SJSA1 (cell line): ENCODE results near the gene TUBG2. TPM values are rescaled to one million over a fixed set of nuclear protein-coding genes. Genes with fewer than 3 reads are reported as not detected.

ENCODE experiments used
- DNase-seq, 2 experiments: peaks; one replicate each; pipeline ENCODE4 v3.0.0-alpha.2; 2015 to 2020; ENCODE audit warnings: low spot score in 2 of 2, low read depth in 1 of 2
- H3K27ac ChIP-seq: fragments of 250-450 bp; sonication (Bioruptor Pico); 2 replicates; pipeline ENCODE4 v1.5.1; 2020; ENCODE audit warnings: mild to moderate bottlenecking, moderate library complexity
- H3K27me3 ChIP-seq: fragments of 250-450 bp; sonication (Bioruptor Pico); replicated peaks from 2 replicates; pipeline ENCODE4 v1.5.1; 2020; ENCODE audit warnings: mild to moderate bottlenecking, moderate library complexity
- H3K36me3 ChIP-seq: fragments of 250-450 bp; sonication (Bioruptor Pico); 2 replicates; pipeline ENCODE4 v1.5.1; 2020; ENCODE audit warnings: mild to moderate bottlenecking
- H3K4me1 ChIP-seq: fragments of 250-450 bp; sonication (Bioruptor Pico); replicated peaks from 2 replicates; pipeline ENCODE4 v1.6.1; 2021; ENCODE audit warnings: mild to moderate bottlenecking
- H3K4me3 ChIP-seq: fragments of 250-450 bp; sonication (Bioruptor Pico); 2 replicates; pipeline ENCODE4 v1.5.1; 2020; ENCODE audit warnings: mild to moderate bottlenecking
- H3K9me3 ChIP-seq: fragments of 250-450 bp; sonication (Bioruptor Pico); replicated peaks from 2 replicates; pipeline ENCODE4 v1.5.1; 2020; ENCODE audit warnings: mild to moderate bottlenecking
- total RNA-seq: library from RNA; depleted of rRNA; stranded (reverse); fragments of >200 nt; shearing (Covaris generic); gene quantifications from 2 replicates; pipeline ENCODE4 v1.2.3, GENCODE V29; 2014

TUBG2 gene
- total RNA-seq, 1 experiment from 2014 or later: 0.92 TPM

DNA sequence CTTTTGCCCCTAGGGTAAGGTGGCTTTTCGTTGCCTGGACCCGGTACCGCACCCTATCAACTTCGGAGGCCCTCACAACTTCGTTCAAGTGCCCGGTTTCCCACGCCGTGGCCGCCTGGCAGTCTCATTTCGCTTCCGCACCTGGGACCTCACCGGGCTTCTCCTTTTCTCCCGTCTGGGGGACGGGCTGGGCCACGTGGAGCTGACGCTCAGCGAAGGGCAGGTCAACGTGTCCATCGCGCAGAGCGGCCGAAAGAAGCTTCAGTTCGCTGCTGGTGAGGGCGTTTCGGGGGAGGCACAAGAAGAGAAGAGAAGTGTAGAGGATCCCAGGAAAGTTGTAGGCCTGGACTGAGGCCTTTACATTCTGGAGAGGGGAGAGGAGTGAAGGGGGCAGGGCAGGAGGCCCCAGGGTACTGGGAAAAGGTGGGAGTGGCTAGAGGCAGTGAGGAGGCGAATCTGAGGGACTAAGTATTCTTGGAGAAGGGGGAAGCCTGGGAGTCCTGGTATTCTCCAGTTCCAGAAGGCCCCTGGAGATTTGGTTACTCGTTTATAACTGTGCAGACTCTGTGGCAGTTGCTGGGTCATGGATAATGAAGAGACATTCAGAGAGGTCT lies 28.7 kb downstream of the TUBG2 start:
- Histone ChIP-seq H3K4me3 (no peak overlapping the region), H3K36me3 (no peaks in the 10 kb centered on the region), H3K27ac (no peak overlapping the region), H3K27me3 (no peaks in the 10 kb centered on the region), H3K4me1 (no peaks in the 10 kb centered on the region; the same call in none of the 2 replicates), H3K9me3 (no peaks in the 10 kb centered on the region)
- no peak for DNase-seq

- Histone ChIP-seq H3K27me3 (no peaks in the 10 kb centered on the region), H3K36me3 (no peaks in the 10 kb centered on the region)
Measured at GRCh38 chr17:42690596-42690995, 31.5 kb downstream of the TUBG2 start.

DNA sequence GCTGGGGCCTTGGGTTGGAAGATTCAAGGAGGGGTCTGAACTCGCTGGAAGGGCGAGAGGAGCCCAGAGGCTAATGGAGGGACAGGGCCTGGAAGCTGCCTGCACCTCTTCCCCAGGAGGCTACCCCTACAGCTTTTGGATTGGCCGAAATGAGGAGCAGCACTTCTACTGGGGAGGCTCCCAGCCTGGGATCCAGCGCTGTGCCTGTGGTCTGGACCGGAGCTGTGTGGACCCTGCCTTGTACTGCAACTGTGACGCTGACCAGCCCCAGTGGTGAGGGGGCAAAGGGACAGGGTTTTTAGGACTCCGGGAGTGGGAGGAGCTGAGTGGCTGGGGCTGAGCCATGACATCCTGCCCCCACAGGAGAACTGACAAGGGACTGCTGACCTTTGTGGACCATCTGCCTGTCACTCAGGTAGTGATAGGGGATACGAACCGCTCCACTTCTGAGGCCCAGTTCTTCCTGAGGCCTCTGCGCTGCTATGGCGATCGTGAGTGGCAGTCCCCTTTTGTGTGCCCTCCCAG lies 32.0 kb downstream of the TUBG2 start:
- H3K4me1 ChIP-seq: no peaks in the 10 kb centered on the region
- no peaks in the 10 kb centered on the region for H3K27me3 ChIP-seq
- H3K36me3 ChIP-seq: no peaks in the 10 kb centered on the region
- no peaks in the 10 kb centered on the region for H3K9me3 ChIP-seq
- DNase-seq: no peak
- no peak overlapping the region for H3K27ac ChIP-seq
- no peak overlapping the region for H3K4me3 ChIP-seq

More at GRCh38 chr17:42690596-42690995, 31.5 kb downstream of the TUBG2 start:
- no peak for DNase-seq
- Histone ChIP-seq H3K4me1 (no peaks in the 10 kb centered on the region), H3K9me3 (no peaks in the 10 kb centered on the region), H3K27ac (no peak overlapping the region), H3K4me3 (no peak overlapping the region)

- H3K27me3 ChIP-seq: no peaks in the 10 kb centered on the region
Measured at GRCh38 chr17:42692489-42692888, 33.4 kb downstream of the TUBG2 start.

GRCh38 chr17:42694524-42694923 lies 35.4 kb downstream of the TUBG2 start:
- Histone ChIP-seq H3K4me3 (no peak overlapping the region), H3K4me1 (no peaks in the 10 kb centered on the region), H3K27me3 (no peaks in the 10 kb centered on the region), H3K9me3 (no peaks in the 10 kb centered on the region), H3K27ac (no peak overlapping the region), H3K36me3 (no peaks in the 10 kb centered on the region)
- DNase-seq: no peak

More at GRCh38 chr17:42692489-42692888, 33.4 kb downstream of the TUBG2 start:
- Histone ChIP-seq H3K4me3 (no peak overlapping the region), H3K27ac (no peak overlapping the region), H3K36me3 (no peaks in the 10 kb centered on the region), H3K9me3 (no peaks in the 10 kb centered on the region), H3K4me1 (no peaks in the 10 kb centered on the region)
- no peak for DNase-seq

DNA sequence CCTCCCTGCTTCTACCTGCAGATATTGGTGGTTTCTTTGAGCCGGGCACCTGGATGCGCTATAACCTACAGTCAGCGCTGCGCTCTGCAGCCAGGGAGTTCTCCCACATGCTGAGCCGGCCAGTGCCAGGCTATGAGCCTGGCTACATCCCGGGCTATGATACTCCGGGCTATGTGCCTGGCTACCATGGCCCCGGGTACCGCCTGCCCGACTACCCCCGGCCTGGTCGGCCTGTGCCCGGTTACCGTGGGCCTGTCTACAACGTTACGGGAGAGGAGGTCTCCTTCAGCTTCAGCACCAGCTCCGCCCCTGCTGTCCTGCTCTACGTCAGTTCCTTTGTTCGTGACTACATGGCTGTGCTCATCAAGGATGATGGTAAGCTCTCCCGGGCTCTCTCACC lies 36.4 kb downstream of the TUBG2 start:
- no peak for DNase-seq
- Histone ChIP-seq H3K27me3 (no peaks in the 10 kb centered on the region), H3K9me3 (no peaks in the 10 kb centered on the region), H3K27ac (no peak overlapping the region), H3K4me1 (no peaks in the 10 kb centered on the region), H3K36me3 (no peaks in the 10 kb centered on the region), H3K4me3 (no peak overlapping the region)

GRCh38 chr17:42697108-42697811 lies 38.2 kb downstream of the TUBG2 start:
- no peak overlapping the region for H3K4me3 ChIP-seq
- DNase-seq: no peak
- H3K4me1 ChIP-seq: no peaks in the 10 kb centered on the region
- no peaks in the 10 kb centered on the region for H3K36me3 ChIP-seq
- no peaks in the 10 kb centered on the region for H3K27me3 ChIP-seq
- no peaks in the 10 kb centered on the region for H3K9me3 ChIP-seq
- no peak overlapping the region for H3K27ac ChIP-seq

DNA sequence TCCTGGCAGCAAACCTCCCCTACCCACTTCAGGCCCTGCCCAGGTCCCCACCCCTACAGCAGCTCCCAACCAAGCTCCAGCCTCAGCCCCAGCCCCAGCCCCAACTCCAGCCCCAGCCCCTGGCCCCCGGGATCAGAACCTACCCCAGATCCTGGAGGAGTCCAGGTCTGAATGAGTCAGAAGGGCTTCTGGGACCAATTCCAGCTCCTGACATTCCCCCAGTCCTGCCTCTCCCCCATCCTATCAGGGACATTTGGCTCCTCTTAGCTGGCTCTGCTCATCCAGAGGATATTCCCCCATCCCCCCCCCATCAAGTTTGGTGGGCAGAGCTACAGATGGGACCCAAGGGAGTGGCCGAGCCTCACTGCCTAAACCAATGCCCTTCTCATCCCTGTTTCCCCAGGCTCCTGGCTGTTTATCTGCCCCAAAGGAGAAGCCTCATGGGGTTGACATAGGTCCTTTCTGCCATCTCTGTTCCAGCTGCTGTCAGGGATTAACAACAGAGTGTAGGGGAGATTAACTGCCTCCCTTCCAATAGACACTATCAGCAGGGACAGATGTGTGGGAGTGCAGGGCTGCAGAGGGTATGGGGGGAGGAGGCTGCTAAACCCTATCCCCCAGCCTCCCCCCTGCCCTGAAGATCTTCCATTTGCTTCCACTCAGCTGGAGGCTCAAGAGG lies 39.8 kb downstream of the TUBG2 start:
- DNase-seq: no peak
- Histone ChIP-seq H3K36me3 (peaks cover 7% of the 10 kb centered on the region), H3K27ac (no peak overlapping the region), H3K4me1 (no peaks in the 10 kb centered on the region), H3K4me3 (no peak overlapping the region), H3K27me3 (no peaks in the 10 kb centered on the region), H3K9me3 (no peaks in the 10 kb centered on the region)

DNA sequence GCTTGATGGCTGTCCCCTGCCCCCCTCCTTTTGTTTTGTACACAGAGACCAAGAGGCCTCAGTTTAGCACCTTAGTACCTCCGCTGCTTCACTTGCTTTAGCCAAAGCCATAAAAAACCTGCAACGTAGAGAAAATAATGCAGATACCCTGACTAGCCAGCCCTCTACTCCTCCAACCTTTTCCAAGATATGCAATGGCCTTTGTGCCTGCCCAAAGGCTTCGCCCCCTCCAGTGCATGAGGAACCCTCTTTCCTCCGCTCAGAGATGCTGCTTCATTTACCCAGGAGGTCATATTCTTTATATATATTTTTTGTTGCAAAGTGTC lies 40.3 kb downstream of the TUBG2 start:
- DNase-seq: no peak
- Histone ChIP-seq H3K9me3 (no peaks in the 10 kb centered on the region), H3K4me3 (no peak overlapping the region), H3K27me3 (no peaks in the 10 kb centered on the region), H3K4me1 (no peaks in the 10 kb centered on the region), H3K27ac (no peak overlapping the region), H3K36me3 (peaks cover 8% of the 10 kb centered on the region)

GRCh38 chr17:42700586-42701289 lies 41.7 kb downstream of the TUBG2 start:
- no peaks in the 10 kb centered on the region for H3K27me3 ChIP-seq
- peaks cover 17% of the 10 kb centered on the region for H3K36me3 ChIP-seq
- no peak overlapping the region for H3K27ac ChIP-seq
- H3K4me1 ChIP-seq: no peaks in the 10 kb centered on the region
- H3K4me3 ChIP-seq: no peak overlapping the region
- no peaks in the 10 kb centered on the region for H3K9me3 ChIP-seq
- no peak for DNase-seq

DNA sequence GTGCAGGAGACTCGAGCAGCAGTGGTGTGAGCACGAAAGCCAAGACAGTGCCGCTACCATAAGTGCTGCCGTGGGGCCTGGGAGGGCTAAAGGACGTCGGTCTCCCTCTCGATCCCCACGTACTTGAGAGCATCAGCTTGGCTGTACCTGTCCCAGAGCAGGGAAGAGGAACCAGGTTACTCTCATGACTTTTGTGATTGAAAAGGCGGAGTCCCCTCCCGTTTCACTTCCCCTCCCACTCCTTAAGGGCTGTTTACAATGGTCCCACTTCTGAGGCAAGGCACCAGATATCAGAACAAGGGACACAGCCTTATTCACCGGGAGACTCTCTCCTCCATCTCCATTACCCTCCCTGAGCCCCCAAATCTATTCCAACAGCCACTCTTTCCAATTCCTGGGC lies 43.4 kb downstream of the TUBG2 start:
- Histone ChIP-seq H3K27ac (no peak overlapping the region), H3K36me3 (peaks cover 22% of the 10 kb centered on the region), H3K27me3 (no peaks in the 10 kb centered on the region), H3K9me3 (no peaks in the 10 kb centered on the region), H3K4me1 (no peaks in the 10 kb centered on the region), H3K4me3 (no peak overlapping the region)
- DNase-seq: no peak

GRCh38 chr17:42704490-42704836 lies 45.4 kb downstream of the TUBG2 start:
- Histone ChIP-seq H3K36me3 (peaks cover 30% of the 10 kb centered on the region), H3K27ac (no peak overlapping the region), H3K4me1 (no peaks in the 10 kb centered on the region), H3K4me3 (no peak overlapping the region), H3K27me3 (no peaks in the 10 kb centered on the region), H3K9me3 (no peaks in the 10 kb centered on the region)
- no peak for DNase-seq

DNA sequence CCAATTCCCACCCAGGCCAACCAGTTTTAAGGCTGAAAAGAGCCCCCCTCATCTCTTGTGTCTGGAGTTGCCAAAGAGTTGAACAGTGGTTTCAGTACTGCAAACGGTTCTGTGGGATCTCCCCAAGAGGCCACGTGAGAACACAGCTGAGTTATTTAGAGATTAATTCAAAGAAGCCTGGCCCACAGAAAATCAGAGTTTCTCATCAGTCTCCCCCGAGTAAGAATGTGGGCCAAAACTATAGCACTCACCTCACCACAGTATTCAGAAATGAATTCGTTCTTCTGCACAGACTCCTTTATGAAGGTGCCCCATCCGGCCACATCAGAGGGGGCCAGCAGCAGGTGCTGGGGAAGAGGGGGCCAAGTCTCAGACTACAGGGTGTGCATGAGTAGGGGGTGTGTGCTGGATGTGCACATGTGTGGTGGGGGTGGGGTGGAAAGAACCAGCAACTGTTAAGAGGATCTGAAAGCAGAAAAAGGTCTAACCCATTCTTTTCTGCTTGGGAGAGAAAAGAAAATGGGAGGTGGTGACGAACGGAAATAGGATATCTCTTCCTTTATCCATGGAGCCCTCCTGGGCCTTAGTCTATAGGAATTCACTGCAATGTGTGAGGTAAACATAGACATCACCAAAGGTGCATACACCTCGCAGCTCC lies 45.9 kb downstream of the TUBG2 start:
- Histone ChIP-seq H3K4me1 (no peaks in the 10 kb centered on the region), H3K9me3 (no peaks in the 10 kb centered on the region), H3K4me3 (no peak overlapping the region), H3K36me3 (peaks cover 30% of the 10 kb centered on the region), H3K27me3 (no peaks in the 10 kb centered on the region), H3K27ac (no peak overlapping the region)
- DNase-seq: no peak
